Keratinocyte (primary cell): ENCODE measurements around the gene BCAM. TPM values are rescaled to one million over a fixed set of nuclear protein-coding genes. Genes with fewer than 3 reads are reported as not detected.

Experiments
- DNase-seq: peaks from one replicate; pipeline ENCODE4 v3.0.0-alpha.2; 2011; ENCODE audit warnings: low read depth, missing footprints, low spot score
- FAIRE-seq: peaks from 2 replicates; lab custom pipeline; 2011; peaks lifted over from hg19 to GRCh38; lab: Jason Lieb, UNC
- H2AFZ ChIP-seq: 2 replicates; pipeline ENCODE4 v1.6.0; 2012; ENCODE audit warnings: low read length, control low read depth, inconsistent platforms; ENCODE audit not compliant: control insufficient read depth
- H3K27ac ChIP-seq: 2 replicates; pipeline ENCODE4 v1.5.1; 2011; ENCODE audit warnings: low read length; ENCODE audit not compliant: control insufficient read depth, insufficient read depth
- H3K27me3 ChIP-seq: 3 replicates; pipeline ENCODE4 v1.6.0; 2011; ENCODE audit warnings: low read length; ENCODE audit not compliant: control insufficient read depth, insufficient read depth; ENCODE audit errors: extremely low read depth
- H3K36me3 ChIP-seq, 2 experiments: 2 replicates in 1 of 2; 3 replicates in 1 of 2; pipeline ENCODE4 v1.5.1; 2011; ENCODE audit warnings: low read length in 2 of 2, mild to moderate bottlenecking in 1 of 2; ENCODE audit not compliant: control insufficient read depth in 2 of 2, insufficient read depth in 2 of 2; ENCODE audit errors: extremely low read depth in 1 of 2
- H3K4me1 ChIP-seq: 3 replicates; pipeline ENCODE4 v1.5.1; 2011; ENCODE audit warnings: low read length; ENCODE audit not compliant: control insufficient read depth, insufficient read depth; ENCODE audit errors: extremely low read depth
- H3K4me2 ChIP-seq: 3 replicates; pipeline ENCODE4 v1.6.0; 2011; ENCODE audit warnings: low read depth, low read length; ENCODE audit not compliant: control insufficient read depth, insufficient read depth; ENCODE audit errors: extremely low read depth
- H3K4me3 ChIP-seq, 3 experiments: fragments of 200-600 bp in 1 of 3; sonication (generic) in 1 of 3; 2 replicates in 2 of 3; 3 replicates in 1 of 3; pipeline ENCODE4 v1.5.1; 2011 to 2016; ENCODE audit warnings: low read length in 3 of 3, mild to moderate bottlenecking in 3 of 3, control low read depth in 2 of 3, inconsistent platforms in 1 of 3, low read depth in 1 of 3, mixed read lengths in 1 of 3, mixed run types in 1 of 3, moderate library complexity in 1 of 3; ENCODE audit not compliant: control insufficient read depth in 2 of 3, insufficient read depth in 2 of 3; ENCODE audit errors: extremely low read depth in 1 of 3
- H3K79me2 ChIP-seq: 2 replicates; pipeline ENCODE4 v1.6.0; 2012; ENCODE audit warnings: low read length; ENCODE audit not compliant: control insufficient read depth, insufficient read depth
- H3K9ac ChIP-seq: 3 replicates; pipeline ENCODE4 v1.6.0; 2011; ENCODE audit warnings: low read length; ENCODE audit not compliant: control insufficient read depth, insufficient read depth; ENCODE audit errors: extremely low read depth
- H3K9me1 ChIP-seq: 3 replicates; pipeline ENCODE4 v1.6.0; 2011; ENCODE audit warnings: low read length; ENCODE audit not compliant: control insufficient read depth, insufficient read depth; ENCODE audit errors: extremely low read depth
- H3K9me3 ChIP-seq: 2 replicates; pipeline ENCODE4 v1.5.1; 2012; ENCODE audit warnings: low read depth, low read length; ENCODE audit not compliant: control insufficient read depth
- H4K20me1 ChIP-seq: 3 replicates; pipeline ENCODE4 v1.6.0; 2011; ENCODE audit warnings: low read length; ENCODE audit not compliant: control insufficient read depth, insufficient read depth; ENCODE audit errors: extremely low read depth
- CTCF ChIP-seq, 3 experiments: IDR thresholded peaks in 1 of 3; conservative IDR thresholded peaks in 1 of 3; optimal IDR thresholded peaks in 1 of 3; 2 replicates in 2 of 3; 3 replicates in 1 of 3; pipeline versions ENCODE3 to v1.5.1; 2011; ENCODE audit warnings: low read length in 3 of 3, mild to moderate bottlenecking in 3 of 3, moderate library complexity in 2 of 3, control low read depth in 1 of 3, inconsistent platforms in 1 of 3; ENCODE audit not compliant: insufficient read depth in 2 of 3; ENCODE audit errors: extremely low read depth in 1 of 3
- EZH2 ChIP-seq: IDR thresholded peaks from one replicate; pipeline ENCODE4 v1.6.1; 2012; ENCODE audit warnings: inconsistent platforms, mild to moderate bottlenecking, low read length, moderate library complexity
- dilution Hi-C: fragments of 300-500 bp; cut with MboI; formaldehyde crosslinking; loops from one replicate; pipeline ENCODE4 v1.7.0; 2020; ENCODE audit warnings: low sequenced_read_pairs; ENCODE audit not compliant: extremely low pct_ligation_motif_present
- polyA plus RNA-seq, 5 experiments: library from polyadenylated mRNA; depleted of rRNA in 3 of 5; stranded (reverse) in 3 of 5; stranded (forward) in 1 of 5; unstranded in 1 of 5; fragments of >200 nt; gene quantifications; 1 replicate in 1 of 5; 2 replicates in 3 of 5; 3 replicates in 1 of 5; pipeline versions ENCODE4 v1.2.1 to v1.2.3, GENCODE V29; 2011 to 2012; ENCODE audit warnings: missing spikeins in 2 of 5, low read depth in 1 of 5, low replicate concordance in 1 of 5

BCAM gene
- polyA plus RNA-seq, 1 donor (not counting 4 experiments of a cell fraction or from before 2014, with no cell fraction given): 13.6 TPM

- no peak overlapping the region for H2AFZ ChIP-seq
- no peak for FAIRE-seq
Measured at GRCh38 chr19:44807652-44808462, 1.0 kb upstream of the BCAM start.

GRCh38 chr19:44809577-44810233, 802 bp downstream of the BCAM start:
- Histone ChIP-seq H3K4me1 (peaks cover 42% of the 10 kb centered on the region), H3K27ac (peak overlapping the region; percentile 31), H4K20me1 (peaks cover 7% of the 10 kb centered on the region), H3K9me1 (no peaks in the 10 kb centered on the region), H3K36me3 (peaks cover 6 to 21% of the 10 kb centered on the region in 2 experiments), H3K4me2 (peak overlapping the region; percentile 97), H3K9me3 (no peaks in the 10 kb centered on the region), H3K4me3 (peak overlapping the region; percentile 58 to 81 (median 80)), H3K79me2 (no peaks in the 10 kb centered on the region), H2AFZ (no peak overlapping the region), H3K9ac (peak overlapping the region; percentile 80), H3K27me3 (no peaks in the 10 kb centered on the region)
- no peak for TF ChIP-seq EZH2
- DNase-seq: no peak
- dilution Hi-C loops: no loop called here
- FAIRE-seq: no peak

More at GRCh38 chr19:44807652-44808462, 1.0 kb upstream of the BCAM start:
- Histone ChIP-seq H3K9ac (no peak overlapping the region), H3K9me1 (no peaks in the 10 kb centered on the region), H3K4me3 (no peak overlapping the region), H3K9me3 (no peaks in the 10 kb centered on the region), H3K27ac (no peak overlapping the region), H3K79me2 (no peaks in the 10 kb centered on the region), H4K20me1 (peaks cover 4% of the 10 kb centered on the region), H3K36me3 (peaks cover 5 to 17% of the 10 kb centered on the region in 2 experiments), H3K4me1 (peaks cover 42% of the 10 kb centered on the region), H3K27me3 (no peaks in the 10 kb centered on the region), H3K4me2 (peak overlapping the region; percentile 77)
- DNase-seq: peak; percentile 64
- TF ChIP-seq EZH2 (no peak), CTCF (optimal IDR thresholded peaks at IDR 0.05 in 1 of 3, IDR thresholded peaks at IDR 0.05 in 1 of 3, conservative IDR thresholded peaks at IDR 0.05 in 1 of 3; ENCODE audit: extremely low read depth in 1 of 3, insufficient read depth in 2 of 3, low read length in 3 of 3) (peak in 2 of 3 experiments; percentile 17 to 60)
- dilution Hi-C loops: no loop called here
